ENCODE data around the gene SGMS2.
"Not testable (repeated sequence)": the region's sequence is repeated elsewhere in the genome, so short reads cannot be mapped to it uniquely, and the experiment has no call there.

Gene SGMS2

DNA sequence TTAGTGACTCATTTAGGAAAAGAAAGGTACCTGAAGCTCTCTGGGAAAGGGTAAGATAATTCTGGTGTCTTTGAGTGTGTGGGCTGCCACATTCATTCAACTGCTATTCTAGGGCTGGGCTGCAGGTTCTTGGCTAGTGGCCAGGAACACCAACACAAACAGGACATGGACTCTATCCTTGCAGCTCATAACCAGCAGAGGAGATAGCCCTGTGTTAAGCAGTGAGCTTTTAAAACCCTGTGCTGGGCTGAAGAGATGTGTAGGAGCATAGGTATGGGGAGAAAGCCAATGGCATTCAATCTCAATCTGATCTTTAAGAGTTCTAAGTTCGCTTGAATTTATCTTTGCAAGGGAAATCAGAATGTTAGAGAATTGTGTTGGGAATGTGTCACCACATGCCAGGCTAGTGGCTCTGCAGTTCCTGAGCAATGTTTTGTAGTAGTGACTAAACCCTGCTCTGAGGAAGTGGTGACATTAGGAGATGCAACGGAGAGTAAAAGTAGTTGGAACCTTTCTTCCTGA, 39.2 kb downstream of the SGMS2 start:
- no peak for DNase-seq (ENCODE audit: extremely low read depth in 1 of 2, low read depth in 1 of 2)

DNA sequence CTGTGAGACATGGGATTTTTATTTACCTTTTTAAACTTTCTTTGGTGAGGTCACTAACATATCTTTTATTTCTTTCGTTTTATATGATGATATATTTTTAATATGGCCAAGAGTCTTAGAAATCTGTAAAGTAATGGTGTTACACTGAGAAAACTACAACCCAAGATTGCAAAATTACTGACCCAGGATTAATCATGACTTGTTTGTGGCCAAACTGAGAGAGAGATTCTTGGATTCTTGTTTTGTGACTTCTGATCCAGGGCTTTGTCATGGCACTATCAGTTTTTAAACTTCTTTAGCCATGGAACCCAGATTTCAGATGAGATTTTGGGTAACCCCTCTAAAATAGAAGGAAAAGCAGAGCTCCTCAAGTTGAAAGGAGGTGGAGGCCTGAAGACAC, 42.0 kb downstream of the SGMS2 start:
- DNase-seq (ENCODE audit: extremely low read depth in 1 of 2, low read depth in 1 of 2), result no peak

GRCh38 chr4:107870236-107870635, 45.5 kb downstream of the SGMS2 start:
- no peak for DNase-seq (ENCODE audit: extremely low read depth in 1 of 2, low read depth in 1 of 2)

GRCh38 chr4:107870916-107871786, 46.4 kb downstream of the SGMS2 start:
- no peak for DNase-seq (ENCODE audit: extremely low read depth in 1 of 2, low read depth in 1 of 2)

- DNase-seq (ENCODE audit: extremely low read depth in 1 of 2, low read depth in 1 of 2), result no peak
Measured at GRCh38 chr4:107874024-107874423, 49.3 kb downstream of the SGMS2 start.

DNA sequence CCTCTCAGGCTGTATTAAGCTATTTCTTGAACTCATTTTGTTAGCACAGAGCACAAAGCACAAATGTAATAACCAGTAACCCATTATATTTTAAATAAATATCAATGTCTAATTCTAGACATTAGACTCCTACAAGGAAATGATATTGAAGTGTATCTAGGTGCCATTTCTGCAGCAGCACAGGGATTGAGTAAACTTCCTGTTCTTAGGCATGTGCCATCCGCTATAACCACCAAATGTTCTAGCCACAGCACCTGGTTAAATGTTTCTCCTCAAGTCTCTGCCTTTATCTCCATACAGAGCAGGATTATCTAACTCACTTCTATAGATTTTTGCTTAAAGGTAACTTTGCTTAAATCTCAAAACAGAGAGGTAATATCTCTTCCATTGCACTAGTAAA, 51.4 kb downstream of the SGMS2 start:
- no peak for DNase-seq (ENCODE audit: extremely low read depth in 1 of 2, low read depth in 1 of 2)

DNA sequence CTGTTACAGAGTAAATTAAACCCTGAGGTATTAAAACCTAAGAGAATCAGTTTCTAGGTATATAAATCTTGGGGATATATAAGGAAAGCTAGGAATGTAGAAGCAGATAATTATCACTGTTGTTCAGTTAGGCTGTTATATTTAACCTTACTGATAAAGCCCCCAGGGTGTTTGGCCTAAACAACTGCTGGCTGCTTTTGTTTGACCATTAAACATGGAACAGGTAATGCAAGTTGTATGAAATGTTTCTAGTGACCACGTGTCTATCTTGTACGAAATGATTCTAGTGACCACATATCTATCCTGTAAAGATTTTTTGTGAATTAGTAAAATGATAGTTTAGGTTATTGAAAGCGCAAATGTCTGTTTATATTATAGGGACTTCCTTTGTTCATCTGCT, 52.6 kb downstream of the SGMS2 start:
- DNase-seq (ENCODE audit: extremely low read depth in 1 of 2, low read depth in 1 of 2), result no peak

DNA sequence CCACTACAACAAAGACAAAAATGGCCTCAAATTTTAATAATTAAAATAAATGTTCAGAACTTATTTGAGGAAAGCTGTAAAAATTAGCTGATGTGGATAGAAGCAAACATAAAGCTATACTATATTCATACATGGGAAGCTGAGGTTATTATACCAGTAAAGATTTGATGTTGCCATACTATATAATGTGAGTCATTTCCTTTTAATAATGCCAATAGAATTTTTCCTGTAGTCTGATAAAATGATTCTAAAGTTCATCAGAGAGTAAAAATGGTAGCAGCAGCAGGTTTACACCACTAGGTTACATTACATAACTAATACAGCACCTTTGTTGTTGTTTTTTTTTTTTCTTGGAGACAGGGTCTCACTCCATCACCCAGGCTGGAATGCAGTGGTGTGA, 61.1 kb downstream of the SGMS2 start:
- no peak for DNase-seq (ENCODE audit: extremely low read depth in 1 of 2, low read depth in 1 of 2)

GRCh38 chr4:107888237-107888636, 63.5 kb downstream of the SGMS2 start:
- no peak for DNase-seq (ENCODE audit: extremely low read depth in 1 of 2, low read depth in 1 of 2)

GRCh38 chr4:107890779-107891178, 66.0 kb downstream of the SGMS2 start:
- DNase-seq (ENCODE audit: extremely low read depth in 1 of 2, low read depth in 1 of 2), result no peak

DNA sequence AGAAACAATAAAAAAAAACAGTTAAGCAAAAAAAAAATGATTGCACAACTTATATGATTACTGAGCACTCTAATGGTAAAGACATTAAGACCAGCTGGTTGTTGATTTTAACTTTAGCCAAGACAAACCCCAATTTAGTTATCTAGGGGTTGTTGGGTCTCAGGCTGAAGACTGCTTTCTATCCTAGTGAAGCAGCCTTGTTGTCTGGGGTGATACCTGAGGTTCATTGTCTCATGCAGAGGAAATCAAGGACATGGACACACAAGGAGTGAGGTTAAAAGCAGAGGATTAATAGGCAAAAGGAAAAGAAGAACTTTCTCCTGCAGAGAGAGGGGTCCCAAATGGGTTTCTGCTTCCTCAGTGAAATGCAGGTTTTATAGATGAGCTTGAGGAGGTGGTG, 66.6 kb downstream of the SGMS2 start:
- DNase-seq (ENCODE audit: extremely low read depth in 1 of 2, low read depth in 1 of 2), result no peak

- no peak for DNase-seq (ENCODE audit: extremely low read depth in 1 of 2, low read depth in 1 of 2)
Measured at GRCh38 chr4:107893171-107894137, 68.7 kb downstream of the SGMS2 start.

GRCh38 chr4:107894138-107894603, 69.4 kb downstream of the SGMS2 start:
- DNase-seq (ENCODE audit: extremely low read depth in 1 of 2, low read depth in 1 of 2), result no peak

DNA sequence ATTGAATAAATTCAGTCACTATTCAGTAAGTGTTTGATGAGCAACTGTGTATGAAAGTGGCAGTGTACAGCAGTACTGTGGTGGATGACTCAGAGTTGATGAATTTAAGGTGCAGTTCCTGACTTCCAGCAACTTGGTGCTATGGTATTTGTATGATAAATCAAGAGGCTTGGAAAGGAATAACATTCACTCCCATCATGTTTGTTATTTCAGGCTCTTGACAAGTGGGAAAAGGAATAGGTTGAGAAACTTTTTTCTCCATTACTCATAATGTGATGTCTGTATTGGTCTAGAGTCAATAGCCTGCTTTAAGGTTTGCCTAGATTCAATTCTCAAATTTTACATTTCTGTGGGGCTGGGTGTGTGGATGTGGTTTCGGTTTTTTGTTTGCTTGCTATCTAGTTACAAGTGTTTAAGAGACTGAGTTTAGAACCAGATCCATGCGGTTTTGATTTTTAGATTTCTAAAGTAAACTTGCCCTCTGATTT, 71.5 kb downstream of the SGMS2 start:
- no peak for DNase-seq (ENCODE audit: extremely low read depth in 1 of 2, low read depth in 1 of 2)

GRCh38 chr4:107896646-107897045, 71.9 kb downstream of the SGMS2 start:
- DNase-seq (ENCODE audit: extremely low read depth in 1 of 2, low read depth in 1 of 2), result no peak

DNA sequence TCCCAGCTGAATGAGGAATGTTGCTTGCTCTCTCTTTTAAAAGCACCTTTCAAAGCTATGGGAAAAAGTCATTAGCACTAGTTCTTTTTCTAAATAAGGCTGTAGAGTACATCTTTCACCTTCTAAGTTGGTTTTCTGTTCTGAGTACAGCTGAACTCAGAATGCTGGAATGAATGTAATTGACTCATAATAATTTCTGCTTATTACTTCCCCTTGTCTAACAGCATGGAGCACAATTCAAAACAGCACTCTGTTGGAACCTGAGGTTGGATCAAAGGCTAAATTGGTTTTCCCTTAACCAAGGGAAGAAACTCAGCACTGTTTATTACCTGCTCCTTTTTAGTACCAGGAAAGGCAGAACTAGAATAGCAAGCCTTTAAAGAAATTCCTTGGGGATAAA, 73.1 kb downstream of the SGMS2 start:
- DNase-seq (ENCODE audit: extremely low read depth in 1 of 2, low read depth in 1 of 2), result no peak

DNA sequence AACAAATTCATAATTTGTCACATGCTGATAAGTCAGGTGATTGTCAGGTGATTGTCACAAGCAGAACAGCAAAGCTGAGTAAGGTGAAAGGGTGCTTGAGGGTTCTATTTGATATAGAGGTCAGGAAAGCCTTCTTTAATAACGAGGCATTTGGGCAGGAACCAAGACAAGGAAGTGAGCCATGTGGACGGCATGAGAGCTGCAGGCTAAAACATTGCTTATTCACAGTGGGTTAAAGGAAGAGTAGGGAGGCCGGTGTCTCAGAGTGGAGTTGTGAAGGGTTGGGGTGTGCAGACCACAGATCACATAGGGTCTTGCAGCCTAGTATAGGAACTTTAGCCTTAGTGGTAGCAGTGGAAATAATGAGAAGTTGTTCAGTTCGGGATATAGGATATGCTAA, 75.3 kb downstream of the SGMS2 start:
- no peak for DNase-seq (ENCODE audit: extremely low read depth in 1 of 2, low read depth in 1 of 2)

GRCh38 chr4:107900508-107900907, 75.8 kb downstream of the SGMS2 start:
- DNase-seq (ENCODE audit: extremely low read depth in 1 of 2, low read depth in 1 of 2), result no peak

- no peak for DNase-seq (ENCODE audit: extremely low read depth in 1 of 2, low read depth in 1 of 2)
Measured at GRCh38 chr4:107901213-107901934, 76.6 kb downstream of the SGMS2 start.

GRCh38 chr4:107902715-107903114, 78.0 kb downstream of the SGMS2 start:
- no peak for DNase-seq (ENCODE audit: extremely low read depth in 1 of 2, low read depth in 1 of 2)

DNA sequence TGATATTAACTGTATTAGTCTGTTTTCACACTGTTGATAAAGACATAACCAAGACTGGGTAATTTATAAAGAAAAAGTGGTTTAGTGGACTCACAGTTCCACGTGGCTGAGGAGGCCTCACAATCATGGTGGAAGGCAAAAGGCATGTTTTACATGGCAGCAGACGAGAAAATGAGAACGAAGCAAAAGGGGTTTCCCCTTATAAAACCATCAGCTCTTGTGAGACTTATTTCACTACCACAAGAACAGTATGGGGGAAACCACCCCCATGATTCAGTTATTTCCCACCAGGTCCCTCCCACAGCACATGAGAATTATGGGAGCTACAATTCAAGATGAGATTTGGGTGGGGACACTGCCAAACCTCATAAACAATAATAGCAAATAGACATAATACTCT, 80.3 kb downstream of the SGMS2 start:
- not testable (repeated sequence) for DNase-seq (ENCODE audit: extremely low read depth in 1 of 2, low read depth in 1 of 2)
